Spleen (tissue), 7 donors: ENCODE data around the gene FOXP1.

Experiments
- POLR2A ChIP-seq, 3 donors: fragments of 450-650 bp; IDR thresholded peaks; one replicate each; pipeline ENCODE4 v1.5.1; 2017; ENCODE audit warnings: antibody characterized with exemption in 3 of 3, mild to moderate bottlenecking in 1 of 3
- POLR2AphosphoS5 ChIP-seq, 3 donors: sonication (generic); formaldehyde crosslinking; IDR thresholded peaks; one replicate each; pipeline ENCODE4 v1.5.1; 2017; ENCODE audit warnings: antibody characterized with exemption in 3 of 3
- TF ChIP-seq, protein P1 (sequence below), 11 experiments: fragments of 200-600 bp in 7 of 11; fragments of 450-650 bp in 4 of 11; sonication (generic) in 4 of 11; IDR thresholded peaks in 8 of 11; conservative IDR thresholded peaks in 3 of 11; 1 replicate in 7 of 11; 2 replicates in 4 of 11; pipeline versions ENCODE4 v1.4.0 to v1.8.0; 2016 to 2021; ENCODE audit warnings: antibody characterized with exemption in 11 of 11, inconsistent platforms in 4 of 11, mild to moderate bottlenecking in 1 of 11
- donor health status: DM: no; HTN: no; CAD: no; lungs with moderate emphysema.
- donor health status: DM: no; HTN: no; CAD: no.
- donor health status: DM: no; HTN: no; CAD: no.

DNA sequence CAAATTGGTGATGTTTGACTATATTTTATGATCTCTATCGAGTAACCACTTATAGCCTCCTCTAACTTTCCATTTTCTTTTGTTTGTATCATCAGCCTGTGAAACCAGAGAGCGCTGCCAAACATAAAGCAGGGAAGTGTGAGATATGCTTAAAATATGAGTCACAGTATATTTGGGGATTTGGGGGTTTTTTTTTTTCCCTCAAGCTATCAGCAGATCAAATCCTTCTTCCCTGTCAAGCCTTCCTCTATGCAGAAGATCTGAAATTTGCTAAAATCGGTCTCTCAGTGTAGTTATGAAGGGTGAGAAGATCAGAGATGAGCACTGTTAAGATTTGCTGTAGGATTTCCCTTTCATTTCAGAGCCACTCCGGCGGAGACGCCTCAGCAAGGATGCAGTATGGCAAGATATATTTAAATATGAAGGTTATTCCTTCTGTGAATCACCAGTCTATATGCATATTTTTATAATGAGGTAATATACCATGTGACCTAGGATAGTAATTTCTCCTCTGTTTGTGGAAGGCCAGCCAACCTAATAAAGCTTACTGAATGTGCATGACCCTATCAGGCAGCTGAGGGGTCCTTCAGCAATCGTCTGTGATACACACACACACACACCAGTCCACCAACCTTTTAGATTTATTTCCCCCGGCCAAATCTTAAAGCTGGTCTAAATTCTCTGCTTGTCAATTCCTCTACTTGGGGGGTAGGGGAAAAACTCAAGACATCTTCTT is 474.1 kb downstream of the FOXP1 start:
- TF ChIP-seq, protein P1, sequence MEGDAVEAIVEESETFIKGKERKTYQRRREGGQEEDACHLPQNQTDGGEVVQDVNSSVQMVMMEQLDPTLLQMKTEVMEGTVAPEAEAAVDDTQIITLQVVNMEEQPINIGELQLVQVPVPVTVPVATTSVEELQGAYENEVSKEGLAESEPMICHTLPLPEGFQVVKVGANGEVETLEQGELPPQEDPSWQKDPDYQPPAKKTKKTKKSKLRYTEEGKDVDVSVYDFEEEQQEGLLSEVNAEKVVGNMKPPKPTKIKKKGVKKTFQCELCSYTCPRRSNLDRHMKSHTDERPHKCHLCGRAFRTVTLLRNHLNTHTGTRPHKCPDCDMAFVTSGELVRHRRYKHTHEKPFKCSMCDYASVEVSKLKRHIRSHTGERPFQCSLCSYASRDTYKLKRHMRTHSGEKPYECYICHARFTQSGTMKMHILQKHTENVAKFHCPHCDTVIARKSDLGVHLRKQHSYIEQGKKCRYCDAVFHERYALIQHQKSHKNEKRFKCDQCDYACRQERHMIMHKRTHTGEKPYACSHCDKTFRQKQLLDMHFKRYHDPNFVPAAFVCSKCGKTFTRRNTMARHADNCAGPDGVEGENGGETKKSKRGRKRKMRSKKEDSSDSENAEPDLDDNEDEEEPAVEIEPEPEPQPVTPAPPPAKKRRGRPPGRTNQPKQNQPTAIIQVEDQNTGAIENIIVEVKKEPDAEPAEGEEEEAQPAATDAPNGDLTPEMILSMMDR (IDR thresholded peaks at IDR 0.05 in 8 of 11, conservative IDR thresholded peaks at IDR 0.05 in 3 of 11) = no peak
- TF ChIP-seq POLR2AphosphoS5 (IDR thresholded peaks at IDR 0.05) = no peak
- TF ChIP-seq POLR2A (IDR thresholded peaks at IDR 0.05) = no peak
